SK-N-SH treated with all-trans-retinoic acid at 6 μM for 48 hours (cell line): ENCODE measurements around the gene UROC1.

Experiments used
- ARNTL ChIP-seq: fragments of 450-650 bp; formaldehyde crosslinking; IDR thresholded peaks from 2 replicates; pipeline ENCODE4 v1.5.0; 2020; ENCODE audit warnings: low read depth, mild to moderate bottlenecking, moderate library complexity, borderline replicate concordance
- CSDC2 ChIP-seq: fragments of 250-450 bp; sonication (Bioruptor Pico); IDR thresholded peaks from 2 replicates; pipeline ENCODE4 v1.5.0; 2020; ENCODE audit warnings: mild to moderate bottlenecking, moderate library complexity
- ESRRG ChIP-seq: fragments of 250-450 bp; sonication (Bioruptor Pico); IDR thresholded peaks from 2 replicates; pipeline ENCODE4 v1.6.1; 2021; ENCODE audit warnings: mild to moderate bottlenecking
- GLIS3 ChIP-seq: fragments of 250-450 bp; sonication (Bioruptor Pico); IDR thresholded peaks from 2 replicates; pipeline ENCODE4 v1.5.0; 2020; ENCODE audit warnings: mild to moderate bottlenecking, moderate library complexity
- ISL1 ChIP-seq: fragments of 250-450 bp; sonication (Bioruptor Pico); IDR thresholded peaks from 2 replicates; pipeline ENCODE4 v2.1.2; 2022; ENCODE audit warnings: mild to moderate bottlenecking, moderate library complexity
- OSR1 ChIP-seq: fragments of 250-450 bp; sonication (Bioruptor Pico); IDR thresholded peaks from 2 replicates; pipeline ENCODE4 v1.8.0; 2022; ENCODE audit warnings: moderate library complexity, mild to moderate bottlenecking, inconsistent platforms
- RARB ChIP-seq: fragments of 250-450 bp; sonication (Bioruptor Pico); IDR thresholded peaks from 2 replicates; pipeline ENCODE4 v1.8.0; 2021; ENCODE audit warnings: mild to moderate bottlenecking, moderate library complexity
- ZNF565 ChIP-seq: fragments of 450-650 bp; formaldehyde crosslinking; conservative IDR thresholded peaks from 2 replicates; pipeline ENCODE4 v1.5.0; 2020; ENCODE audit warnings: low read depth, mild to moderate bottlenecking, moderate library complexity

DNA sequence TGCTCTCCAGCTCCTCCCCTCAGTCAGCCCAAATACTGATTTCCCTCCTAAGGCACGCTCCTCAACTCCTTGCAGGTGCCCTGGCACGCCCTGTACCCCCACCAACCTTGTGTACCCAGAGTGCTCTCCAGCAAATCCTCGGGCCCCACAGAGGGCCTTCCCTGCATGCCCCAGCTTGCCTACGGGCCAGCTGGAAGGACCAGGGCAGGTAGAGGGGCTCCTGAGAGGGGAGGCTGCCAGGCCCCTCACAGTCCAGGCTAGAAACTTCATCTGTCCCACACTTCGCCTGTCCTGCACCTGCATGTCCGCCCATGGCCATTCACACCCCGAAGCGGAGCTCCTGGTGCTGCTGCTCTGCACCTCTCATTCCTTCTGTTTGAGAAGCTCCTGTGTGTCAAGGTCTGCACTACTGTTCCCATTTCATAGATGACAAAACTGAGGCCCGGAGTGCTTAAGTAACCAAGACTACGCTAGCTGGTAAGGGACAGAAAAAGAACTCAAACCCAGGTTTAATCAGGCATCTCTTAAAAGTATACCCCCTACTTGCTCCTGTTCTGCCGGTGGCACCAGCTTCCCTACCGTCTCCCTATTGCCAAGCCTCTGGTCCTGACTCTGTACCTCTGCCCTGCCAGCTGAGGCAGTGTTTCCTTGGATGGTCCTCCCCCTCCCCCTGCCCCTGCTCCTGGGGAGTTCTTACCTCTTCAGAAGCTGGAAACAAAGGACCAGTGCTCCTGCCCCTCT is 77.4 kb downstream of the UROC1 start:
- TF ChIP-seq ARNTL: no peak
- TF ChIP-seq RARB (CRISPR knock-in tag): no peak
- TF ChIP-seq GLIS3 (CRISPR knock-in tag): no peak
- TF ChIP-seq ESRRG (CRISPR knock-in tag): no peak
- TF ChIP-seq CSDC2 (CRISPR knock-in tag): no peak
- TF ChIP-seq OSR1: no peak
- TF ChIP-seq ZNF565 (CRISPR knock-in tag): no peak
- no peak for TF ChIP-seq ISL1 (CRISPR knock-in tag)
